Inferior parietal cortex (tissue), 1 donor: ENCODE results near the gene EIF4G3.
"Not testable (repeated sequence)": the region's sequence is repeated elsewhere in the genome, so short reads cannot be mapped to it uniquely, and the experiment has no call there.

Experiments
- DNase-seq: peaks from one replicate; pipeline ENCODE4 v3.0.0-alpha.2; 2016; ENCODE audit errors: extremely low spot score

The EIF4G3 gene

GRCh38 chr1:20829946-20830345, 346.8 kb downstream of the EIF4G3 start:
- DNase-seq = no peak

GRCh38 chr1:20829531-20829930, 347.2 kb downstream of the EIF4G3 start:
- DNase-seq = no peak

- DNase-seq = no peak
These were observed 352.9 kb downstream of the EIF4G3 start for GRCh38 chr1:20823845-20824244.

- DNase-seq = no peak
These were observed 355.2 kb downstream of the EIF4G3 start for GRCh38 chr1:20821466-20821865.

- DNase-seq = no peak
These were observed 356.9 kb downstream of the EIF4G3 start for GRCh38 chr1:20819818-20820217.

- no peak for DNase-seq
These were observed 362.2 kb downstream of the EIF4G3 start for GRCh38 chr1:20814534-20814871.

- DNase-seq = no peak
These were observed 364.8 kb downstream of the EIF4G3 start for GRCh38 chr1:20811916-20812315.

- no peak for DNase-seq
These were observed 383.5 kb downstream of the EIF4G3 start for GRCh38 chr1:20793236-20793635.

- DNase-seq = no peak
These were observed 384.5 kb downstream of the EIF4G3 start for GRCh38 chr1:20792196-20792595.

GRCh38 chr1:20790785-20791184, 385.9 kb downstream of the EIF4G3 start:
- DNase-seq = no peak

GRCh38 chr1:20789598-20789997, 387.1 kb downstream of the EIF4G3 start:
- not testable (repeated sequence) for DNase-seq

GRCh38 chr1:20787840-20788795, 388.6 kb downstream of the EIF4G3 start:
- DNase-seq = no peak

GRCh38 chr1:20787029-20787839, 389.5 kb downstream of the EIF4G3 start, which contains the start of gene HP1BP3:
TSS of gene HP1BP3 (minus strand) at chr1:20787307. CDS start at chr1:20780440, 6,867 bp downstream.
- peak; percentile 60 for DNase-seq

GRCh38 chr1:20786253-20787028, 390.3 kb downstream of the EIF4G3 start:
- DNase-seq = peak; percentile 93

GRCh38 chr1:20785907-20786252, 390.8 kb downstream of the EIF4G3 start:
- DNase-seq = peak; percentile 10

GRCh38 chr1:20775700-20776099, 401.0 kb downstream of the EIF4G3 start:
- DNase-seq = no peak

- DNase-seq = no peak
These were observed 404.9 kb downstream of the EIF4G3 start for GRCh38 chr1:20771780-20772179.

GRCh38 chr1:20770314-20771087, 406.2 kb downstream of the EIF4G3 start:
- no peak for DNase-seq

GRCh38 chr1:20767271-20767670, 409.4 kb downstream of the EIF4G3 start:
- no peak for DNase-seq

- no peak for DNase-seq
These were observed 413.3 kb downstream of the EIF4G3 start for GRCh38 chr1:20763417-20763816.

- DNase-seq = no peak
These were observed 416.4 kb downstream of the EIF4G3 start for GRCh38 chr1:20760322-20760721.
